HG02943 (cell line): Measurements from ENCODE around the gene SMOC2.

ENCODE experiments used
- ATAC-seq: cut with Tn5 transposase; IDR thresholded peaks from one replicate; pipeline ENCODE4 v1.9.1; 2021; ENCODE audit warnings: mild to moderate bottlenecking, low read depth, moderate library complexity; ENCODE audit not compliant: unreplicated experiment

The SMOC2 gene

DNA sequence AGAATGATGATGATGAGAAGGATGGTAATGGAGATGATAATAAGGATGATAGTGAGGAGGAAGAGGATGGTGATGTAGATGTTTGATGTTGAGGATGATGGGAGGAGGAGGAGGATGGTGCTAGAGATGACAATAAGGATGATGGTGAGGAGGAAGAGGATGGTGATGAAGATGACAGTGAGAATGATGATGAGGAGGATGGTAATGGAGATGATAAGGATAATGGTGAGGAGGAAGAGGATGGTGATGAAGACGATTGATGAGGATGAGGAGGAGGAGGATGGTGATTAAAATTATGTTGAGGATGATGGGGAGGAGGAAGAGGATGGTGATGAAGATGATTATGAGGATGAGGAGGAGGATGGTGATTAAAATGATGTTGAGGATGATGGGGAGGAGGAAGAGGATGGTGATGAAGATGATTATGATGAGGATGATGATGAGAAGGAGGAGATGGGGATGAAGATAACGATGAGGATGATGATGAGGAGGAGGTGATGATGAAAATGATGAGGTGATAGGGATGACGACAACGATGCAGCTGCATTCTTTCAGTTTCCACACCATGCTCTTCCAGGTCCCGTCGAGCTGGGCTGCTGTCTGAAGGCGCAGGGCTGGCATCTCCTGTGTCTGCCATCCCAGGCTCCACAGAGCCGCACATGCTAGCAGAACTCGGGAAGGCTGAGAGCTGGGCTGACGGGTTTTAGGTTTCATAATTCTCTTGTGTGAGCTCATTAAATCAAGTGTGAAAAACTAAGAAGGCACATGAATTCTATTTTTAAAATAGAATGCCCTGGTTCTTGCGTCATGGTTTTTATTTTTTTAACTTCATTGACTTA, 274.9 kb downstream of the SMOC2 start:
- no peak for ATAC-seq

DNA sequence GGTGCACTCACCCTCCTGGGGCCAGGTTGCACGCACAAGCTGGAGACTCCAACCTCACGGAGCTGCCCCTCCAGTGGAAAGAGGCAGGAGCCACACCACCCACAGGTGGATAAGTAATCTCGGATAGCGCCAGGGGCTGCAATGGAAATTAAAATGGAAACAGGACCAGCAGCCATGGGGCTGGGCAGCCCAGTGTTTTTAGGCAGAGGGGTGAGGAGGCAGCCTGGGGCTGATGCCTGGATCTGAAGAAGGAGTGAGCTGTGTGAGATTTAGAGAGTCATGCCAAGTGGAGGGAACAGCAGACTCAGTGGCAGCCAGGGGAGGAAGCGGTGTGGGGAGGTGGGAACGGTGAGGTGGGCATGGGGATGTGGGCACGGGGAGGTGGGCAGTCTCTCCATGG, 275.6 kb downstream of the SMOC2 start:
- ATAC-seq: no peak

DNA sequence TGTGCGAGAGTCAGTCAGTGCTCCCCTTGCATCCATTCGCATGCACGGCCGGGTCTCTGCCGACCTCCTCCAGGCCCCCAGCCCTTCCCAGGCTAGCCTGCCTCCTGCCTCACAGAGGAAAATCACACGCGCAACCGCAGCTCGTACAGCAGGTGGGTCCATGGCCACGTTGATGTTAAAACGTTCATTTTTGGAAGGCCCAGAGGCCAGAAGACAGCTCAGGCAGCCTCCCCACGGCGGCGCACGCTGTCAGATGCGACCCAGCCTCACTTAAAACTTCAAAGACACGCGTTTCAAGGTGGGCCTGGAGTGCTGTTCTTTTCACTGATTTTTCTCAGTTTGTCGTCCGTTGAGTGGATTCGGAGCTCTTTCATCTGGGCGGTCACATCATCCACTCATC, 276.5 kb downstream of the SMOC2 start:
- ATAC-seq: no peak
